Activated naive CD8-positive, alpha-beta T cell treated with anti-CD3 and anti-CD28 coated beads, Interleukin-2, amount 50 U/mL, for 24 hours (primary cell): Measurements from ENCODE around the gene PTTG1.

Experiments used
- ATAC-seq: fragments of 150-1000 bp; cut with Tn5 transposase; one replicate; pipeline ENCODE4 v1.10.0; 2021
- DNase-seq: peaks from one replicate; pipeline ENCODE4 v3.0.0; 2021
- H3K27ac Mint-ChIP-seq: one replicate; pipeline ENCODE4 v1.8.0; 2021; ENCODE audit warnings: mild to moderate bottlenecking, mixed read lengths
- H3K27me3 Mint-ChIP-seq: one replicate; pipeline ENCODE4 v1.8.0; 2021; ENCODE audit warnings: mixed read lengths
- H3K36me3 Mint-ChIP-seq: one replicate; pipeline ENCODE4 v1.8.0; 2021; ENCODE audit warnings: low read depth, mixed read lengths
- H3K4me1 Mint-ChIP-seq: one replicate; pipeline ENCODE4 v1.8.0; 2021; ENCODE audit warnings: mixed read lengths
- H3K4me3 Mint-ChIP-seq: one replicate; pipeline ENCODE4 v1.8.0; 2021; ENCODE audit warnings: mild to moderate bottlenecking, moderate library complexity, mixed read lengths
- H3K9me3 Mint-ChIP-seq: one replicate; pipeline ENCODE4 v1.8.0; 2021; ENCODE audit warnings: mixed read lengths

Gene PTTG1

GRCh38 chr5:160438316-160439204 lies 16.9 kb downstream of the PTTG1 start:
- H3K4me3 Mint-ChIP-seq = peak overlapping the region; percentile 84
- H3K27ac Mint-ChIP-seq = peak overlapping the region; percentile 99
- H3K9me3 Mint-ChIP-seq = no peaks in the 10 kb centered on the region
- ATAC-seq (peak; percentile 65), DNase-seq (peak; percentile 65)
- peaks cover 78% of the 10 kb centered on the region for H3K4me1 Mint-ChIP-seq
- no peaks in the 10 kb centered on the region for H3K36me3 Mint-ChIP-seq
- peaks cover 5% of the 10 kb centered on the region for H3K27me3 Mint-ChIP-seq

- Mint-ChIP-seq H3K4me1 (peaks cover 73% of the 10 kb centered on the region), H3K27me3 (peaks cover 5% of the 10 kb centered on the region), H3K27ac (peak overlapping the region; percentile 99), H3K9me3 (no peaks in the 10 kb centered on the region), H3K36me3 (no peaks in the 10 kb centered on the region), H3K4me3 (peak overlapping the region; percentile 84)
- peak; percentile 93 for DNase-seq
- peak; percentile 75 for ATAC-seq
Observed at GRCh38 chr5:160439205-160439600, 17.5 kb downstream of the PTTG1 start.

GRCh38 chr5:160441311-160441781 lies 19.7 kb downstream of the PTTG1 start:
- peaks cover 2% of the 10 kb centered on the region for H3K27me3 Mint-ChIP-seq
- peak overlapping the region; percentile 69 for H3K27ac Mint-ChIP-seq
- ATAC-seq (no peak), DNase-seq (no peak)
- no peak overlapping the region for H3K4me3 Mint-ChIP-seq
- peaks cover 73% of the 10 kb centered on the region for H3K4me1 Mint-ChIP-seq
- no peaks in the 10 kb centered on the region for H3K9me3 Mint-ChIP-seq
- H3K36me3 Mint-ChIP-seq = peaks cover 3% of the 10 kb centered on the region

GRCh38 chr5:160442824-160443431 lies 21.3 kb downstream of the PTTG1 start:
- peaks cover 3% of the 10 kb centered on the region for H3K36me3 Mint-ChIP-seq
- H3K27me3 Mint-ChIP-seq = peaks cover 2% of the 10 kb centered on the region
- ATAC-seq (no peak), DNase-seq (no peak)
- H3K9me3 Mint-ChIP-seq = peaks cover 1% of the 10 kb centered on the region
- no peak overlapping the region for H3K27ac Mint-ChIP-seq
- H3K4me1 Mint-ChIP-seq = peaks cover 62% of the 10 kb centered on the region
- no peak overlapping the region for H3K4me3 Mint-ChIP-seq

- ATAC-seq (no peak), DNase-seq (no peak)
- Mint-ChIP-seq H3K36me3 (peaks cover 3% of the 10 kb centered on the region), H3K9me3 (peaks cover 4% of the 10 kb centered on the region), H3K4me3 (no peak overlapping the region), H3K4me1 (peaks cover 51% of the 10 kb centered on the region), H3K27me3 (peaks cover 2% of the 10 kb centered on the region), H3K27ac (no peak overlapping the region)
Observed at GRCh38 chr5:160444407-160444806, 22.8 kb downstream of the PTTG1 start.

- peaks cover 6% of the 10 kb centered on the region for H3K36me3 Mint-ChIP-seq
- no peak for DNase-seq
- peaks cover 4% of the 10 kb centered on the region for H3K9me3 Mint-ChIP-seq
- no peak for ATAC-seq
- no peak overlapping the region for H3K27ac Mint-ChIP-seq
- peaks cover 47% of the 10 kb centered on the region for H3K4me1 Mint-ChIP-seq
- H3K27me3 Mint-ChIP-seq = peaks cover 2% of the 10 kb centered on the region
- H3K4me3 Mint-ChIP-seq = no peak overlapping the region
Observed at GRCh38 chr5:160445132-160445531, 23.5 kb downstream of the PTTG1 start.

- Mint-ChIP-seq H3K9me3 (peaks cover 4% of the 10 kb centered on the region), H3K4me3 (no peak overlapping the region), H3K27me3 (peaks cover 2% of the 10 kb centered on the region), H3K27ac (no peak overlapping the region), H3K4me1 (peaks cover 46% of the 10 kb centered on the region), H3K36me3 (peaks cover 6% of the 10 kb centered on the region)
- DNase-seq (no peak), ATAC-seq (no peak)
Observed at GRCh38 chr5:160445751-160446150, 24.1 kb downstream of the PTTG1 start.

- peaks cover 6% of the 10 kb centered on the region for H3K36me3 Mint-ChIP-seq
- no peak for DNase-seq
- no peak for ATAC-seq
- H3K4me1 Mint-ChIP-seq = peaks cover 19% of the 10 kb centered on the region
- peaks cover 5% of the 10 kb centered on the region for H3K27me3 Mint-ChIP-seq
- H3K9me3 Mint-ChIP-seq = peaks cover 4% of the 10 kb centered on the region
- H3K4me3 Mint-ChIP-seq = no peak overlapping the region
- H3K27ac Mint-ChIP-seq = no peak overlapping the region
Observed at GRCh38 chr5:160448886-160449285, 27.2 kb downstream of the PTTG1 start.

GRCh38 chr5:160449458-160449857 lies 27.8 kb downstream of the PTTG1 start:
- Mint-ChIP-seq H3K9me3 (peaks cover 4% of the 10 kb centered on the region), H3K27ac (no peak overlapping the region), H3K36me3 (peaks cover 6% of the 10 kb centered on the region), H3K27me3 (peaks cover 5% of the 10 kb centered on the region), H3K4me1 (peaks cover 18% of the 10 kb centered on the region), H3K4me3 (no peak overlapping the region)
- DNase-seq (no peak), ATAC-seq (no peak)

- peaks cover 3% of the 10 kb centered on the region for H3K36me3 Mint-ChIP-seq
- ATAC-seq (no peak), DNase-seq (no peak)
- peaks cover 4% of the 10 kb centered on the region for H3K9me3 Mint-ChIP-seq
- peaks cover 6% of the 10 kb centered on the region for H3K27me3 Mint-ChIP-seq
- no peak overlapping the region for H3K4me3 Mint-ChIP-seq
- H3K27ac Mint-ChIP-seq = no peak overlapping the region
- peaks cover 12% of the 10 kb centered on the region for H3K4me1 Mint-ChIP-seq
Observed at GRCh38 chr5:160450164-160450932, 28.7 kb downstream of the PTTG1 start.

GRCh38 chr5:160451281-160451680 lies 29.6 kb downstream of the PTTG1 start:
- no peak overlapping the region for H3K4me3 Mint-ChIP-seq
- no peak for DNase-seq
- H3K36me3 Mint-ChIP-seq = peaks cover 3% of the 10 kb centered on the region
- no peak for ATAC-seq
- H3K27me3 Mint-ChIP-seq = peaks cover 6% of the 10 kb centered on the region
- no peak overlapping the region for H3K27ac Mint-ChIP-seq
- H3K4me1 Mint-ChIP-seq = peaks cover 17% of the 10 kb centered on the region
- H3K9me3 Mint-ChIP-seq = peaks cover 4% of the 10 kb centered on the region

GRCh38 chr5:160452036-160452435 lies 30.4 kb downstream of the PTTG1 start:
- no peak for ATAC-seq
- peaks cover 23% of the 10 kb centered on the region for H3K4me1 Mint-ChIP-seq

GRCh38 chr5:160452795-160453194 lies 31.1 kb downstream of the PTTG1 start:
- peaks cover 3% of the 10 kb centered on the region for H3K36me3 Mint-ChIP-seq
- peaks cover 4% of the 10 kb centered on the region for H3K9me3 Mint-ChIP-seq
- H3K4me1 Mint-ChIP-seq = peaks cover 23% of the 10 kb centered on the region
- no peak for ATAC-seq
- no peak overlapping the region for H3K4me3 Mint-ChIP-seq
- no peak overlapping the region for H3K27ac Mint-ChIP-seq
- peaks cover 6% of the 10 kb centered on the region for H3K27me3 Mint-ChIP-seq
- no peak for DNase-seq

More at GRCh38 chr5:160452036-160452435, 30.4 kb downstream of the PTTG1 start:
- DNase-seq = no peak
- Mint-ChIP-seq H3K36me3 (peaks cover 3% of the 10 kb centered on the region), H3K4me3 (no peak overlapping the region), H3K9me3 (peaks cover 4% of the 10 kb centered on the region), H3K27ac (no peak overlapping the region), H3K27me3 (peaks cover 6% of the 10 kb centered on the region)

GRCh38 chr5:160453751-160454150 lies 32.1 kb downstream of the PTTG1 start:
- no peak overlapping the region for H3K27ac Mint-ChIP-seq
- peaks cover 6% of the 10 kb centered on the region for H3K27me3 Mint-ChIP-seq
- H3K9me3 Mint-ChIP-seq = no peaks in the 10 kb centered on the region
- H3K36me3 Mint-ChIP-seq = peaks cover 3% of the 10 kb centered on the region
- ATAC-seq (no peak), DNase-seq (no peak)
- H3K4me1 Mint-ChIP-seq = peaks cover 28% of the 10 kb centered on the region
- no peak overlapping the region for H3K4me3 Mint-ChIP-seq
